Effector memory CD8-positive, alpha-beta T cell (primary cell): ENCODE data around the gene GPHN.
"Not testable (repeated sequence)": the region's sequence is repeated elsewhere in the genome, so short reads cannot be mapped to it uniquely, and the experiment has no call there.

Source experiments
- ATAC-seq: fragments of 150-1000 bp; cut with Tn5 transposase; replicated peaks from 2 replicates; pipeline ENCODE4 v1.10.0; 2021; ENCODE audit warnings: mild to moderate bottlenecking, moderate library complexity
- DNase-seq, 3 experiments: peaks; one replicate each; pipeline ENCODE4 v3.0.0; 2021
- H3K27ac Mint-ChIP-seq, 2 donors: one replicate each; pipeline ENCODE4 v1.8.0; 2022; ENCODE audit warnings: mild to moderate bottlenecking in 2 of 2, mixed read lengths in 2 of 2, moderate library complexity in 2 of 2
- H3K27me3 Mint-ChIP-seq, 2 donors: one replicate each; pipeline ENCODE4 v1.8.0; 2022; ENCODE audit warnings: mixed read lengths in 2 of 2
- H3K36me3 Mint-ChIP-seq: one replicate; pipeline ENCODE4 v1.8.0; 2022; ENCODE audit warnings: mild to moderate bottlenecking, moderate library complexity, mixed read lengths; ENCODE audit not compliant: insufficient read depth
- H3K4me1 Mint-ChIP-seq, 2 donors: one replicate each; pipeline ENCODE4 v1.8.0; 2022; ENCODE audit warnings: low read depth in 2 of 2, mixed read lengths in 2 of 2
- H3K4me3 Mint-ChIP-seq, 2 donors: one replicate each; pipeline ENCODE4 v1.8.0; 2022; ENCODE audit warnings: mild to moderate bottlenecking in 2 of 2, mixed read lengths in 2 of 2, moderate library complexity in 2 of 2
- H3K9me3 Mint-ChIP-seq, 2 donors: one replicate each; pipeline ENCODE4 v1.8.0; 2022; ENCODE audit warnings: mixed read lengths in 2 of 2

GPHN gene

GRCh38 chr14:66587753-66588152 lies 79.8 kb downstream of the GPHN start:
- H3K36me3 Mint-ChIP-seq, H3K27ac Mint-ChIP-seq, H3K9me3 Mint-ChIP-seq, ATAC-seq, H3K4me3 Mint-ChIP-seq, H3K27me3 Mint-ChIP-seq, DNase-seq, H3K4me1 Mint-ChIP-seq: not testable (repeated sequence)

DNA sequence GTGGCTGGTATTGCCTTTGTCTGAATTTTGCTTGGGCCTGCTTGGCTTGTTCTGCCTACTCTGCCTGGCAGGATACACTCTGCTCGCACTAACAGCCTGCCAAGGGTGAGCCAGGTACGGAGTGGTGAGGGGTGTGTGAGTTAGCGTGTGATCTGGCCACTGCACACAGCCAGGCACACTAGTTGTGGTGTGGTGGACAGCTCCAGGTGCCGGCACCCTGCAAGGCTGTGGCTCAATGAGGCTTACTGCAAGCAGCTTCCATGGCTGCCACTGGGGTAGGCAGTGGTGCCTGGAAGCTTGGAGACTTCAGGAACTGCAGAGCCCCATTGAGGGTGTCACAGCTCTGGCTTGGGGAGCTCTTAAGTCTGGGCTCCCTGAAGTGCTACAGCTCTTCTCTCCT lies 87.4 kb downstream of the GPHN start:
- H3K27me3 Mint-ChIP-seq, result no peaks in the 10 kb centered on the region
- no peak overlapping the region for H3K27ac Mint-ChIP-seq
- H3K4me1 Mint-ChIP-seq, result no peaks in the 10 kb centered on the region
- H3K36me3 Mint-ChIP-seq, result no peaks in the 10 kb centered on the region
- peaks cover under 1 to 2% of the 10 kb centered on the region in 2 donors for H3K9me3 Mint-ChIP-seq
- DNase-seq (no peak), ATAC-seq (no peak)
- no peak overlapping the region for H3K4me3 Mint-ChIP-seq

- no peaks in the 10 kb centered on the region for H3K4me1 Mint-ChIP-seq
- no peaks in the 10 kb centered on the region for H3K27me3 Mint-ChIP-seq
- H3K4me3 Mint-ChIP-seq, result no peak overlapping the region
- ATAC-seq (no peak), DNase-seq (no peak)
- H3K36me3 Mint-ChIP-seq, result no peaks in the 10 kb centered on the region
- H3K9me3 Mint-ChIP-seq, result peaks cover 0 to 2% of the 10 kb centered on the region in 2 donors
- H3K27ac Mint-ChIP-seq, result no peak overlapping the region
Observed at GRCh38 chr14:66596241-66596985, 88.5 kb downstream of the GPHN start.

DNA sequence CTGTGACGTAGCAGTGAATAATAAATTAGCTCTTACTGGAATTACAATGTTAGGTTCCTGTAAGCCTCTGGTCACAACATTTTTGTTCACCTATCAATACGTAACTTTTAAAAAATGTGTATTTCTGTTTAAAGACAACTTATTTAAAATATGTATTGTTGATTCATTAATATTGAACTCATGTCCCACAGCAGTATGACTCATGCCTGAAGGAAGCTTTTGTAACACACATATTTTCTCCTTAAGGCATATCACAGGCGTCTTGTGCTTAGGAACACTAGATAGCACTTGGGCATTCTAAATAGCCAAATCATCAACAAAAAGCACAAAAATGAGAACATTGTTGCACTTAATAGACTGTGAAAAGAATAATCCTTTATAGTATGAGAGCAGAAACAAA lies 92.5 kb downstream of the GPHN start:
- Mint-ChIP-seq H3K4me3 (no peak overlapping the region), H3K4me1 (peaks cover 0 to 4% of the 10 kb centered on the region in 2 donors), H3K36me3 (no peaks in the 10 kb centered on the region), H3K27ac (no peak overlapping the region), H3K27me3 (no peaks in the 10 kb centered on the region), H3K9me3 (no peaks in the 10 kb centered on the region)
- ATAC-seq, result no peak
- DNase-seq, result no peak

DNA sequence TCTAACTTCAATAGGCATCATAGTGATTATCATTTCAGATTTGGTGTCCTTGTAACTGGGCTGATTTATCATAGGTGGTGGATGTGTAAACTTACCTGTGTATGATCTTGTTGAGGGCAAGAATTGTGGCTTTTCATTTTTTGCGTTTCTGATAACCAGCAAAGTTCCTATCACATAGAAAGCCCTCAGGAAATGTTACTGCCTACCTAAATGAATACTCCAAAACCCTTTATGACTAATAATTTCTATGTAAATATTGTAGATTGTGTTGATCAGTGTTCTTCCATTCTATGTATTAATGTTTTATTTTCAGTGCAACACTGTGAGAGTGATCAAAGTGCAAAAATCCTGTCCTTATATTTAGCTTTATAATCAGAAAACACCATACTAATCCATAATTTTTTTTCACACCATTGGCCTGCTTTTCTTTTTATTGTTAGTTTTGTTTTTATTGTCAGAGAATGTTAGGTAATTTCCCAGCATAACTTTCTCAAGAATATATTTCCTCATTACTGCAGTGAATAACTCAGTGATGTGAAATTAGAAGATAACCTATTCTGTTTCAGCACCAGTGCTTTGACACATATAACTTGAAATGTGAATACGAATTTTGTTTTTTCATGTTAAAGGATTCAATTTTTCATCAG lies 94.1 kb downstream of the GPHN start:
- Mint-ChIP-seq H3K27ac (no peak overlapping the region), H3K9me3 (no peaks in the 10 kb centered on the region), H3K4me3 (no peak overlapping the region), H3K4me1 (peaks cover 0 to 4% of the 10 kb centered on the region in 2 donors), H3K36me3 (no peaks in the 10 kb centered on the region), H3K27me3 (no peaks in the 10 kb centered on the region)
- DNase-seq (no peak), ATAC-seq (no peak)

DNA sequence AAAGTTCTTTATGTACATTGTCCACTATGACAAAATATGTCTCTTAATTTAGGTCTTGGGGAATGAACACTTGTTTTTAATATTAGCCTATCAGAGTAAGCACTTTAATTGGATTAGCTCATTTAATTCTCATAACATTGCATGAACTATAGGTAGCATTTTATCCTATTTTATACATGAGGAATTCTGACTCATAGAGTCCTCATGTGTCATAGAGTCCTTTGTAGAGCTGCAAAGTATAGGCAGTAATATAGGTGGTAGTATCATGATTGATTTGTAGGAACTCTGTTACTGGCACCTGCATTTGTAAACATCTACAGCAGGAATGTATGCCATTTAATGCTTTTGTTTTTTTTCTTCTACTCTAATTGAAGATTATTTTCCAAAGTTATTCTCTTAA lies 96.0 kb downstream of the GPHN start:
- Mint-ChIP-seq H3K36me3 (no peaks in the 10 kb centered on the region), H3K27ac (no peak overlapping the region), H3K9me3 (no peaks in the 10 kb centered on the region), H3K4me1 (peaks cover 0 to 4% of the 10 kb centered on the region in 2 donors), H3K27me3 (no peaks in the 10 kb centered on the region), H3K4me3 (no peak overlapping the region)
- no peak for DNase-seq
- ATAC-seq, result no peak

- H3K27me3 Mint-ChIP-seq, result no peaks in the 10 kb centered on the region
Observed at GRCh38 chr14:66606826-66607225, 98.9 kb downstream of the GPHN start.

GRCh38 chr14:66610154-66610563 lies 102.2 kb downstream of the GPHN start:
- no peak for DNase-seq
- Mint-ChIP-seq H3K4me3 (no peak overlapping the region), H3K4me1 (peaks cover 3 to 7% of the 10 kb centered on the region in 2 donors), H3K27me3 (no peaks in the 10 kb centered on the region), H3K9me3 (no peaks in the 10 kb centered on the region), H3K27ac (peak overlapping the region; percentile 38 to 78), H3K36me3 (no peaks in the 10 kb centered on the region)
- peak; percentile 50 for ATAC-seq

More at GRCh38 chr14:66606826-66607225, 98.9 kb downstream of the GPHN start:
- ATAC-seq (no peak), DNase-seq (no peak)
- Mint-ChIP-seq H3K4me1 (peaks cover 3 to 11% of the 10 kb centered on the region in 2 donors), H3K9me3 (no peaks in the 10 kb centered on the region), H3K27ac (no peak overlapping the region), H3K36me3 (no peaks in the 10 kb centered on the region), H3K4me3 (no peak overlapping the region)

- DNase-seq (no peak), ATAC-seq (no peak)
- H3K9me3 Mint-ChIP-seq, result peaks cover 2 to 7% of the 10 kb centered on the region in 2 donors
- H3K27ac Mint-ChIP-seq, result no peak overlapping the region
- no peaks in the 10 kb centered on the region for H3K27me3 Mint-ChIP-seq
- H3K4me3 Mint-ChIP-seq, result no peak overlapping the region
- H3K4me1 Mint-ChIP-seq, result peaks cover 3 to 17% of the 10 kb centered on the region in 2 donors
- no peaks in the 10 kb centered on the region for H3K36me3 Mint-ChIP-seq
Observed at GRCh38 chr14:66613344-66613743, 105.4 kb downstream of the GPHN start.

- ATAC-seq, result no peak
- DNase-seq, result no peak
- Mint-ChIP-seq H3K4me3 (no peak overlapping the region), H3K27me3 (no peaks in the 10 kb centered on the region), H3K27ac (no peak overlapping the region), H3K36me3 (no peaks in the 10 kb centered on the region), H3K9me3 (peaks cover 2 to 7% of the 10 kb centered on the region in 2 donors), H3K4me1 (peaks cover 0 to 10% of the 10 kb centered on the region in 2 donors)
Observed at GRCh38 chr14:66619952-66620351, 112.0 kb downstream of the GPHN start.

- H3K9me3 Mint-ChIP-seq, result no peaks in the 10 kb centered on the region
- no peaks in the 10 kb centered on the region for H3K36me3 Mint-ChIP-seq
Observed at GRCh38 chr14:66623838-66624237, 115.9 kb downstream of the GPHN start.

GRCh38 chr14:66624336-66624937 lies 116.5 kb downstream of the GPHN start:
- Mint-ChIP-seq H3K27ac (no peak overlapping the region), H3K9me3 (no peaks in the 10 kb centered on the region), H3K27me3 (no peaks in the 10 kb centered on the region), H3K4me3 (no peak overlapping the region), H3K4me1 (peaks cover 0 to 3% of the 10 kb centered on the region in 2 donors), H3K36me3 (no peaks in the 10 kb centered on the region)
- DNase-seq, result peak in 1 of 3 experiments; percentile 11
- ATAC-seq, result no peak

More at GRCh38 chr14:66623838-66624237, 115.9 kb downstream of the GPHN start:
- Mint-ChIP-seq H3K4me1 (peaks cover 0 to 3% of the 10 kb centered on the region in 2 donors), H3K27ac (no peak overlapping the region), H3K4me3 (no peak overlapping the region), H3K27me3 (no peaks in the 10 kb centered on the region)
- DNase-seq, result no peak
- no peak for ATAC-seq

DNA sequence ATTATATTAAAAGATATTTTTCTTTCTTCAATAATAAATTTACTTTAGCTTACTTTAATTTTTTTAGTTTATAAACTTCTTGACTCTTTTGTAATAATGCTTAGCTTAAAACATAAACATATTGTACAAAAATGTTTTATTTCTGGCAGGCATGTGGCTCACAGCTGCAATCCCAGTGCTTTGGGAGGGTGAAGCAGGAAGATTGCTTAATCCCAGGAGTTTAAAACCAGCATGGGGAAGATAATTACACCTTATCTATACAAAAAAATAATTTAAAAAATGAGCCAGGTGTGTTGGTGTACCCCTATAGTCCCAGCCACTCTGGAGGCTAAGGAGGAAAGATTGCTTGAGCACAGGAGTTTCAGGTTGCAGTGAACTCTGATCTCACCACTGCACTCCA lies 120.7 kb downstream of the GPHN start:
- H3K27me3 Mint-ChIP-seq, result no peaks in the 10 kb centered on the region
- H3K4me1 Mint-ChIP-seq, result peaks cover 0 to 3% of the 10 kb centered on the region in 2 donors
- no peak overlapping the region for H3K27ac Mint-ChIP-seq
- no peaks in the 10 kb centered on the region for H3K9me3 Mint-ChIP-seq
- no peak overlapping the region for H3K4me3 Mint-ChIP-seq
- H3K36me3 Mint-ChIP-seq, result no peaks in the 10 kb centered on the region
- DNase-seq, result no peak
- no peak for ATAC-seq

- Mint-ChIP-seq H3K27me3 (no peaks in the 10 kb centered on the region), H3K9me3 (no peaks in the 10 kb centered on the region), H3K27ac (no peak overlapping the region), H3K4me1 (peaks cover 0 to 3% of the 10 kb centered on the region in 2 donors), H3K4me3 (no peak overlapping the region), H3K36me3 (no peaks in the 10 kb centered on the region)
- ATAC-seq (no peak), DNase-seq (no peak)
Observed at GRCh38 chr14:66629499-66629898, 121.6 kb downstream of the GPHN start.
